Measurements from ENCODE around the gene TYK2.
"Not testable (repeated sequence)": the region's sequence is repeated elsewhere in the genome, so short reads cannot be mapped to it uniquely, and the experiment has no call there.

DNA sequence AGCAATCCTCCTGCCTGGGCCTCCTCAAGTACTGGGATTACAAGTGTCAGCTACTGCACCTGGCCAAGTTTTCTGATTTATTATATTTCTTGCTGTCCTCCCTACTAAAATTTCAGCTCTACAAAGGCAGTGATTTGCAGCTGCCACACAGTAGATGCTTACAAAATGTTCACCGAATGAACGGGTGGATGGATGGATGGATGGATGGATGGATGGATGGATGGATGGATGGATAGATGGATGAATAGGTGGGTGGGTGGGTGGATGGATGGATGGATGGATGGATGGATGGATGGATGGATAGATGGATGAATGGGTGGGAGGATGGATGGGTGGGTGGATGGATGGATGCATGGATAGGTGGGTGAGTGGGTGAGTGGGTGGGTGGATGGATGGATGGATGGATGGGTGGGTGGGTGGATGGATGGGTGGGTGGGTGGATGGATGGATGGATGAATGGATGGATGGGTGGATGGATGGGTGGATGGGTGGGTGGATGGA lies 3.2 kb downstream of the TYK2 start:
- TF ChIP-seq, protein P1, sequence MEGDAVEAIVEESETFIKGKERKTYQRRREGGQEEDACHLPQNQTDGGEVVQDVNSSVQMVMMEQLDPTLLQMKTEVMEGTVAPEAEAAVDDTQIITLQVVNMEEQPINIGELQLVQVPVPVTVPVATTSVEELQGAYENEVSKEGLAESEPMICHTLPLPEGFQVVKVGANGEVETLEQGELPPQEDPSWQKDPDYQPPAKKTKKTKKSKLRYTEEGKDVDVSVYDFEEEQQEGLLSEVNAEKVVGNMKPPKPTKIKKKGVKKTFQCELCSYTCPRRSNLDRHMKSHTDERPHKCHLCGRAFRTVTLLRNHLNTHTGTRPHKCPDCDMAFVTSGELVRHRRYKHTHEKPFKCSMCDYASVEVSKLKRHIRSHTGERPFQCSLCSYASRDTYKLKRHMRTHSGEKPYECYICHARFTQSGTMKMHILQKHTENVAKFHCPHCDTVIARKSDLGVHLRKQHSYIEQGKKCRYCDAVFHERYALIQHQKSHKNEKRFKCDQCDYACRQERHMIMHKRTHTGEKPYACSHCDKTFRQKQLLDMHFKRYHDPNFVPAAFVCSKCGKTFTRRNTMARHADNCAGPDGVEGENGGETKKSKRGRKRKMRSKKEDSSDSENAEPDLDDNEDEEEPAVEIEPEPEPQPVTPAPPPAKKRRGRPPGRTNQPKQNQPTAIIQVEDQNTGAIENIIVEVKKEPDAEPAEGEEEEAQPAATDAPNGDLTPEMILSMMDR (IDR thresholded peaks at IDR 0.05; ENCODE audit: low read depth, low read length, missing input control), result not testable (repeated sequence)
- TF ChIP-seq, protein P2, sequence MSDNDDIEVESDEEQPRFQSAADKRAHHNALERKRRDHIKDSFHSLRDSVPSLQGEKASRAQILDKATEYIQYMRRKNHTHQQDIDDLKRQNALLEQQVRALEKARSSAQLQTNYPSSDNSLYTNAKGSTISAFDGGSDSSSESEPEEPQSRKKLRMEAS (IDR thresholded peaks at IDR 0.05), result not testable (repeated sequence)
- not testable (repeated sequence) for TF ChIP-seq JUND, HNF4G, YY1 (IDR thresholded peaks at IDR 0.05)

Data from liver (tissue), 3 donors.